NCI-H748 (cell line): ENCODE data around the gene RPS6KA4.
A peak's percentile ranks its signal among the peaks of the same experiment; 100 is the strongest.
"Not testable (repeated sequence)": the region's sequence is repeated elsewhere in the genome, so short reads cannot be mapped to it uniquely, and the experiment has no call there.

Experiments
- DNase-seq: peaks from one replicate; lab custom pipeline; 2025; ENCODE audit not compliant: unreplicated experiment; lab: John Stamatoyannopoulos, UW

The RPS6KA4 gene

GRCh38 chr11:64415996-64416728, 57.2 kb downstream of the RPS6KA4 start:
- DNase-seq: no peak

GRCh38 chr11:64418233-64418632, 59.3 kb downstream of the RPS6KA4 start:
- not testable (repeated sequence) for DNase-seq

GRCh38 chr11:64419257-64419790, 60.4 kb downstream of the RPS6KA4 start:
- no peak for DNase-seq

- peak; percentile 16 for DNase-seq
These were observed 61.0 kb downstream of the RPS6KA4 start for GRCh38 chr11:64419818-64420485.
